Measurements from ENCODE around the gene OGFR.

DNA sequence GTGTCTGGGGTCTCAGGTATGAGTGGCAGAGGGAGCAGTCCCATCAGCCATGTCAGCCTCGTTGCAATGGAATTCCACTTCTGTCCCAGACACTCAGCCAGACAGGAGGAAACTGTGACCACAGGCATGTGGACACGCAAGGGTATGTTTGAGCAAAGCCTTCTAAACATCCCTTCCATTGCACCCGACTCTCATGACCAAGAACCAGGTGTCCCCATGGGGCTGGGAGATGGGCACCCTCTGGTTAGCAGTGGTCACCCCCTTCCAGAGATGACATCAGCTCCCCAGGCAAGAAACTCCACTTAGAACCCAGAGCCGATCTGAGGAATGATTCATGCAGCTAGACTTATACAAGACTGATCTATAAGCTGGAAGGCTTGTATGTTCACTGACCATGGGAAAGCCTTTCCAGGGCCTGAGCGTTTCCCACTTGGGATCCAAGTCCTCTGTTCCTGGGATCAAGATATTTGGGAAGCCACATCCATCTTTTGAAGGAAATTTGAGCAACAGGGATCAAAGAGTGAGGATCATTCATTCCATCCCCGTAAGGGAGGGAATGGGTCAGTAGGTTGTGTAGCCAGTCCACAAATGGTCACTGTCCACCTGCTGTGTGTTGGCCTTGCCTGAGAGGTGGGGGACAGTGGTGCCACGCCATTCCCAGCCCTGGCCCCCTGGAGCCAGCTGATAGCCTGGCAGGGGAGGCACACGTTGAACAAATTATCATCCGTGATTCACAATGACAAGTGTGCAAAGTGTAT is 12.3 kb upstream of the OGFR start:
- TF ChIP-seq POLR2A (IDR thresholded peaks at IDR 0.05) (no peak), CTCF (IDR thresholded peaks at IDR 0.05) (no peak)
